Measurements from ENCODE around the gene RABIF. TPM values are rescaled to one million over a fixed set of nuclear protein-coding genes. Genes with fewer than 3 reads are reported as not detected.
"Not testable (repeated sequence)": the region's sequence is repeated elsewhere in the genome, so short reads cannot be mapped to it uniquely, and the experiment has no call there.

RABIF gene
- total RNA-seq, 1 donor from 2014 or later: 11.1 TPM

- Mint-ChIP-seq H3K9me3 (ENCODE audit: unreplicated experiment) (no peaks in the 10 kb centered on the region), H3K4me1 (ENCODE audit: low read depth, unreplicated experiment) (peaks cover 2% of the 10 kb centered on the region), H3K27ac (ENCODE audit: unreplicated experiment) (no peak overlapping the region), H3K27me3 (ENCODE audit: low read depth, unreplicated experiment) (peaks cover 17% of the 10 kb centered on the region), H3K36me3 (ENCODE audit: low read depth, unreplicated experiment) (no peaks in the 10 kb centered on the region), H3K4me3 (ENCODE audit: unreplicated experiment) (no peak overlapping the region)
- Histone ChIP-seq H3K4me1 (ENCODE audit: insufficient read depth, low read length) (no peaks in the 10 kb centered on the region), H3K27me3 (ENCODE audit: insufficient read depth, low read length) (peaks cover 14% of the 10 kb centered on the region), H2AFZ (ENCODE audit: low read depth, low read length) (no peak overlapping the region), H3K4me2 (ENCODE audit: low read length) (no peak overlapping the region), H4K20me1 (ENCODE audit: insufficient read depth, low read length) (no peaks in the 10 kb centered on the region), H3K36me3 (ENCODE audit: insufficient read depth, low read length) (no peaks in the 10 kb centered on the region), H3K27ac (ENCODE audit: low read depth, low read length) (no peak overlapping the region), H3K79me2 (ENCODE audit: insufficient read depth, low read length) (no peaks in the 10 kb centered on the region), H3K9me3 (ENCODE audit: insufficient read depth, low read depth, low read length) (no peaks in the 10 kb centered on the region), H3K4me3 (ENCODE audit: insufficient read depth, low read depth, low read length) (no peak overlapping the region), H3K9ac (ENCODE audit: low read length) (no peak overlapping the region)
- no peak for FAIRE-seq
- TF ChIP-seq EZH2 (IDR thresholded peaks at IDR 0.05; ENCODE audit: insufficient read depth, low read length) (no peak), CTCF (IDR thresholded peaks at IDR 0.05; ENCODE audit: insufficient read depth, low read depth, low read length) (no peak)
- DNase-seq (ENCODE audit: low read depth): no peak
Measured at GRCh38 chr1:202835548-202836072, 53.3 kb downstream of the RABIF start.

GRCh38 chr1:202834771-202835547 lies 54.0 kb downstream of the RABIF start:
- no peak for DNase-seq (ENCODE audit: low read depth)
- FAIRE-seq: no peak
- Histone ChIP-seq H3K4me1 (ENCODE audit: insufficient read depth, low read length) (no peaks in the 10 kb centered on the region), H2AFZ (ENCODE audit: low read depth, low read length) (no peak overlapping the region), H3K36me3 (ENCODE audit: insufficient read depth, low read length) (no peaks in the 10 kb centered on the region), H3K27ac (ENCODE audit: low read depth, low read length) (no peak overlapping the region), H4K20me1 (ENCODE audit: insufficient read depth, low read length) (no peaks in the 10 kb centered on the region), H3K27me3 (ENCODE audit: insufficient read depth, low read length) (peaks cover 14% of the 10 kb centered on the region), H3K4me3 (ENCODE audit: insufficient read depth, low read depth, low read length) (no peak overlapping the region), H3K9ac (ENCODE audit: low read length) (no peak overlapping the region), H3K4me2 (ENCODE audit: low read length) (no peak overlapping the region), H3K79me2 (ENCODE audit: insufficient read depth, low read length) (no peaks in the 10 kb centered on the region), H3K9me3 (ENCODE audit: insufficient read depth, low read depth, low read length) (no peaks in the 10 kb centered on the region)
- Mint-ChIP-seq H3K9me3 (ENCODE audit: unreplicated experiment) (no peaks in the 10 kb centered on the region), H3K4me3 (ENCODE audit: unreplicated experiment) (no peak overlapping the region), H3K36me3 (ENCODE audit: low read depth, unreplicated experiment) (no peaks in the 10 kb centered on the region), H3K27ac (ENCODE audit: unreplicated experiment) (no peak overlapping the region), H3K27me3 (ENCODE audit: low read depth, unreplicated experiment) (peaks cover 17% of the 10 kb centered on the region), H3K4me1 (ENCODE audit: low read depth, unreplicated experiment) (peaks cover 2% of the 10 kb centered on the region)
- TF ChIP-seq CTCF (IDR thresholded peaks at IDR 0.05; ENCODE audit: insufficient read depth, low read depth, low read length) (no peak), EZH2 (IDR thresholded peaks at IDR 0.05; ENCODE audit: insufficient read depth, low read length) (no peak)

GRCh38 chr1:202831906-202832305 lies 57.0 kb downstream of the RABIF start:
- no peak overlapping the region for H3K9ac ChIP-seq (ENCODE audit: low read length)
- no peaks in the 10 kb centered on the region for H4K20me1 ChIP-seq (ENCODE audit: insufficient read depth, low read length)
- H3K27me3 Mint-ChIP-seq (ENCODE audit: low read depth, unreplicated experiment): peaks cover 10% of the 10 kb centered on the region
- DNase-seq (ENCODE audit: low read depth): no peak
- H3K79me2 ChIP-seq (ENCODE audit: insufficient read depth, low read length): no peaks in the 10 kb centered on the region
- H3K27ac Mint-ChIP-seq (ENCODE audit: unreplicated experiment): no peak overlapping the region
- no peaks in the 10 kb centered on the region for H3K9me3 ChIP-seq (ENCODE audit: insufficient read depth, low read depth, low read length)
- H3K4me3 ChIP-seq (ENCODE audit: insufficient read depth, low read depth, low read length): no peak overlapping the region
- peaks cover 16% of the 10 kb centered on the region for H3K27me3 ChIP-seq (ENCODE audit: insufficient read depth, low read length)
- H3K9me3 Mint-ChIP-seq (ENCODE audit: unreplicated experiment): peaks cover 2% of the 10 kb centered on the region
- H3K4me2 ChIP-seq (ENCODE audit: low read length): no peak overlapping the region
- TF ChIP-seq EZH2 (IDR thresholded peaks at IDR 0.05; ENCODE audit: insufficient read depth, low read length): no peak
- TF ChIP-seq CTCF (IDR thresholded peaks at IDR 0.05; ENCODE audit: insufficient read depth, low read depth, low read length): no peak
- no peaks in the 10 kb centered on the region for H3K36me3 Mint-ChIP-seq (ENCODE audit: low read depth, unreplicated experiment)
- no peak overlapping the region for H2AFZ ChIP-seq (ENCODE audit: low read depth, low read length)
- no peak overlapping the region for H3K27ac ChIP-seq (ENCODE audit: low read depth, low read length)
- H3K4me3 Mint-ChIP-seq (ENCODE audit: unreplicated experiment): no peak overlapping the region
- no peak for FAIRE-seq
- H3K4me1 Mint-ChIP-seq (ENCODE audit: low read depth, unreplicated experiment): peaks cover 2% of the 10 kb centered on the region
- no peaks in the 10 kb centered on the region for H3K4me1 ChIP-seq (ENCODE audit: insufficient read depth, low read length)
- H3K36me3 ChIP-seq (ENCODE audit: insufficient read depth, low read length): no peaks in the 10 kb centered on the region

GRCh38 chr1:202829223-202829622 lies 59.7 kb downstream of the RABIF start:
- not testable (repeated sequence) for H3K36me3 Mint-ChIP-seq (ENCODE audit: low read depth, unreplicated experiment); H3K79me2 ChIP-seq (ENCODE audit: insufficient read depth, low read length); FAIRE-seq; H3K4me1 ChIP-seq (ENCODE audit: insufficient read depth, low read length); H3K4me1 Mint-ChIP-seq (ENCODE audit: low read depth, unreplicated experiment); H3K27me3 ChIP-seq (ENCODE audit: insufficient read depth, low read length); H3K36me3 ChIP-seq (ENCODE audit: insufficient read depth, low read length); H3K9ac ChIP-seq (ENCODE audit: low read length); H3K4me3 ChIP-seq (ENCODE audit: insufficient read depth, low read depth, low read length); H3K9me3 ChIP-seq (ENCODE audit: insufficient read depth, low read depth, low read length); H3K9me3 Mint-ChIP-seq (ENCODE audit: unreplicated experiment); H2AFZ ChIP-seq (ENCODE audit: low read depth, low read length); H3K27ac Mint-ChIP-seq (ENCODE audit: unreplicated experiment); H3K4me3 Mint-ChIP-seq (ENCODE audit: unreplicated experiment); DNase-seq (ENCODE audit: low read depth); H3K27ac ChIP-seq (ENCODE audit: low read depth, low read length); H3K4me2 ChIP-seq (ENCODE audit: low read length); H4K20me1 ChIP-seq (ENCODE audit: insufficient read depth, low read length)
- H3K27me3 Mint-ChIP-seq (ENCODE audit: low read depth, unreplicated experiment): peaks cover 12% of the 10 kb centered on the region
